GM19438 (cell line): Measurements from ENCODE around the gene IL22RA2.

ENCODE experiments used
- ATAC-seq: cut with Tn5 transposase; IDR thresholded peaks from one replicate; pipeline ENCODE4 v1.9.1; 2021; ENCODE audit warnings: low read depth; ENCODE audit not compliant: unreplicated experiment

Gene IL22RA2

GRCh38 chr6:137197684-137198645, 24.5 kb upstream of the IL22RA2 start:
- ATAC-seq: no peak

DNA sequence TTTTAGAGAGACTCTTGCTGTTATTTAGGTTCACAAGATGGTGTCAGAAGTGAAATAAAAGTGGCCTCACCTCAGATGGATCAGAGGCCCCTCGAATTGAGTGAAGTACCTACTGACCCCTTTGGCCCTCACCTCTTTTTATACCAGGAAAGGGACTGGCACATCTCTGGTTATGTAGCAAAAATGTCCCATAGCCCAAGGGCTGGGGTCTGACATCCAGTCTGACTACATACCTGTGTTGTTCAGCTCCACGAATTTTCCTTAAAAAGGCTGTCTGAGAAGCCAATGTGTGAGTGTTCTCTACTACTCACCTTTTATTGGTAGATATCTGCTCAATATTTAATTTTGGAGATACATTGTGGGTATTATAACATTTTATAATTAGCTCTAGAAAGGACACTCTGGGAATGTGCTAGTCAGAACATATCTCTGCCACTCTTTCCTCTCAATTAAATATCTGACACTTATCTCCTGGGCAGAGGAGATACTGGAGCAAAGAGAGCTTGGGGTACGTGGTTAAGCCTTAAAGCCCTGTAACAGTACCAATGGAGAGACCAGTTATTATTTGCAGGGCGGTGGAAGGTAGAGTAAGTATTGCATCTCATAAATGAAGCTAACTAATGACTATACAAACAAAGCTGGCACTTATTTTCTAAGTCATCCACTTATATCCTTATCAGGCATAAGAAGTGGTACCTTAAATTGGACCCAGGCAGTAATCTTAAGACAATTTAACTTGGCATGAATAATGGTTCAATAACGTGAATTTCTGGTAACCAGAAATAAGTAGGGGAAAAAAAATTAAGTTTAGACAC, 20.0 kb upstream of the IL22RA2 start:
- no peak for ATAC-seq

DNA sequence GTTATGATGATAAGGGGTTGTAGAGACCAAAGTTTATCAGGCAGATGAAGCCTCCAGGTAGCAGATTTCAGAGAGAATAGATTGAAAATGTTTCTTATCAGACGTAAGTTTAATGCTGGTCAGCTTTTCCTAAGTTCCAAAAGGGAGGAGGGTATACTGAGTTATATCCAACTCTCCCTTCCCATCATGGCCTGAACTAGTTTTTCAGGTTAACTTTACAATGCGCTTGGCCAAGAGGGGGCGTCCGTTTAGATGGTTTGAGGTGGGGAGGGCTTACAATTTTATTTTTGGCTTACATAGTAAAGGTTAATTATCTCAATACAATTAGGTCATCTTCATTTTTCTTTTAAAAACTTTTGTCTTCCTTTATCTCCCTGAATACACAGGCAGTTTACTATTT, 19.4 kb upstream of the IL22RA2 start:
- ATAC-seq: no peak

- no peak for ATAC-seq
Observed at GRCh38 chr6:137191670-137192069, 18.2 kb upstream of the IL22RA2 start.

DNA sequence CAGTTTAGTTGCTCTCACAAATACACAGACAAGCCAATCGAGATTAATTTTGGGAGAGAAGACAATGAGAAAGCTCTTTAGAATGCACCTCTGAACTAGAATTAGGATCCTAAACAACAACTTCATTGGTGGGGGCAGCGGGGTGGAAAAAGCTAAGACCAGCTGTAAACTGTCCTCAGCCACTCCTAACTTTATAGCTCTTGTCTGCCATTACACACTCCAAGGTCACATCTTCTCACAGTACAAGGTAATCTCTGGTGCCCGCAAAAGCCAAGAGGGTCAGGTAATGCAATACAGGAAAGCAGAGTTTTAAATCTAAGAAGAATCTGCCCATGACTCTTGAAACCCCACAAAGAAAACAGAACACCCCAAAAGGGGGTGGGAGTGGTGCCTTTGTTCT, 17.8 kb upstream of the IL22RA2 start:
- no peak for ATAC-seq

GRCh38 chr6:137190583-137191094, 17.2 kb upstream of the IL22RA2 start:
- ATAC-seq: no peak

DNA sequence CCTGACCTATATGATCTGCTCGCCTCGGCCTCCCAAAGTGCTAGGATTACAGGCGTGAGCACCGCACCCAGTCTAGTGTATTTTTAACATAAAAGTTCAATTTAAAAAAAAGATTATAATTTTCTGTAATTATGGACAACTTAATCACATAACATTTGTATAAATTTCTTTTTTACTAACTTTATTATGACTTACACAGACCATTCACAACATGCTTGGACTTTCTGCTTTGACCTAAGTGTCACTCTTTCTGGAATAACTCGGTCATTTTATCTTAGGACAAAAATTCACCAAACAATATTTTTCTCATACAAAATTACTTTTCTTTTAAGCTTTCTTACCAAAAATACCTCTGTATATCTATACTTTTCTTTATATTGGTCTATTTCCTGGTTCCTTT, 15.4 kb upstream of the IL22RA2 start:
- no peak for ATAC-seq

- no peak for ATAC-seq
Observed at GRCh38 chr6:137185290-137185689, 11.8 kb upstream of the IL22RA2 start.

GRCh38 chr6:137182654-137183073, 9.2 kb upstream of the IL22RA2 start:
- no peak for ATAC-seq

- ATAC-seq: no peak
Observed at GRCh38 chr6:137181891-137182653, 8.6 kb upstream of the IL22RA2 start.

DNA sequence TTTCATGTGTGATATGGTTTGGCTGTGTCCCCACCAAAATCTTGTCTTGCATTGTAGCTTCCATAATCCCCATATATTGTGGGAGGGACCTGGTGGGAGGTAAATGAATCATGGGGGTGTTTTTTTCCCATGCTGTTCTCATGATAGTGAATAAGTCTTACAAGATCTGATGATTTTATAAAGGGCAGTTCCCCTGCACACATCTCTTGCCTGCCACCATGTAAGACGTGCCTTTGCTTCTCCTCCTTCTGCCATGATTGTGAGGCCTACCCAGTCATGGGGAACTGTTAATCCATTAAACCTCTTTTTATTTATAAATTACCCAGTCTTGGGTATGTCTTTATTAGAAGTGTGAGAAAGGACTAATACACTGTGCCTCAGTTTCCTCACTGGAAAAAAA, 4.2 kb upstream of the IL22RA2 start:
- no peak for ATAC-seq

DNA sequence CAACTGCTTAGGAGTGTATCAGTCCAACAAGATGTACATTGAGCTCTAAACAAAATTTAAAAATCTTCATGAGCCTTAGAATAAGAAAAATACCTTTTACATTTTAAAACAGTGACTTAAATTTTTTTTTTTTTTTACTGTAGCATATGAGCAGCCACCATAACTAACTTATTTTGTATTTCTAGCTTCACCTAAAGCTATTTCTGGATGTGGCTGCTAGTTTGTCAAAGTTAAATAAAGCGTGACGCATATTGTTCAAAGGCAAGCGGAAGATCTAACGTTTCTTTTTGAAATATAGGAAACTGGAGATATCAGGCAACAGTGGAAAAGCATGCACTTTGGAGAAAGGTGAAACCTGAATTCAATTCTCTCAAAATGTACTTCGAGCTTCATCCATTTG, 3.3 kb upstream of the IL22RA2 start:
- ATAC-seq: no peak

GRCh38 chr6:137175868-137176245, 2.4 kb upstream of the IL22RA2 start:
- ATAC-seq: no peak

GRCh38 chr6:137175157-137175867, 1.9 kb upstream of the IL22RA2 start:
- ATAC-seq: no peak

GRCh38 chr6:137172734-137173431, 561 bp downstream of the IL22RA2 start:
- ATAC-seq: no peak

DNA sequence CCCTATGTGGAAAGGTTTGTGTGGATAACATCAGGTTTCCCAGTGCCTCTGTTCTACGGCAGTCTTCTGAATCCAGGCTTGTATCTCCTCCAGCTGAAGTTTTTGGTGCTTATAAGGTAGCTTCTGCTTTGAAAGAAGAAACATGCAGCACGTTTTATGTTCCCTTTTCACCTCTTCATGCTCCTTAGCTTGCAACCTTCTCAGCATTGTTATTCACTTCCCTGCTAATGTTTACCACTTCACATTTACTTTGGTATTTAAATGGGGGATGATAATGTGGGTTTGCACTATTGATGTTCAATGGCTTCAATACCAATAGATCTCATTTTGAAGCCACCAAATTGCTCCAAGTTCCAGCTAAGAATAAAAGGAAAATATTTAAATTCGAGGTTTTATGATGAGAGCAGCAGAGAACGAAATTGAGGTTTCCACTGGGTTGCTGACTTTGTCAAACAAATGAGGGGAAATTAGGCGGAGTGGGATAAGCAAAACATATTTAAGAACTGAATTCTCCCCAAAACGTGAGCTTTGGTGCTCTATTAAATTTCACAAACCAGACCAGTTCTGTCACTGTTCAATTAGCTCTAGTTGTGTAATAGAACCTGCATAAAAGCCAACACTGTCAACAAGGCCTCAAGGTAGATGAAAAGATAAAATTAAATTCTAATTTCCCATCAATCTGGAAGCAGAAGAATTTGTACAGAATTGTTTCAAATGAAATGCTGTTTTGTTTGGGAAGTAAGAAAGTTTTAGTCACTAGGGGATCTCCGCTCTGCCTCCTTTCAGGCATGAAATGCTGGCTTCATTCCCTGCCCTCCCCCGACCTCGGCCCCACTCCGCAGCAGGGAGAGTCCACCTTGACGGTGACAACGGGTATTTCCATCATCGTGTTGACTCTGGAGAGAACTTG, 1.4 kb downstream of the IL22RA2 start:
- ATAC-seq: no peak

DNA sequence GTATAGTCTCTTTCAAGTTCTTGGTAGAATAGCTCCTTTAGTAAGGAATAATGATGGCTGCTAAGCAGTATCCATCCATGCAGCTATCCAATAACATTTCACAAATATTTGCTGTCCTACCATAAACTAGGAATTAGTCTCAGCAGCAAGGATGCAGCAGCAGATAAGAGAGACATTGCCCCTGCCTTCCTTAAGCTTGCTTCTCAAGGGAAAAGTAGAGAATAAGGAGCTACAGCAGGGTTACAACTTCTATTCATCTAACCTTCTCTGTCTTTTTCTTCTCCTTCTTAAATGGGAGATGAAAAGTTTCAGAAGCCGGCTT, 2.4 kb downstream of the IL22RA2 start:
- no peak for ATAC-seq

GRCh38 chr6:137170266-137171052, 3.0 kb downstream of the IL22RA2 start:
- no peak for ATAC-seq
